ENCODE results near the gene ULBP3.

DNA sequence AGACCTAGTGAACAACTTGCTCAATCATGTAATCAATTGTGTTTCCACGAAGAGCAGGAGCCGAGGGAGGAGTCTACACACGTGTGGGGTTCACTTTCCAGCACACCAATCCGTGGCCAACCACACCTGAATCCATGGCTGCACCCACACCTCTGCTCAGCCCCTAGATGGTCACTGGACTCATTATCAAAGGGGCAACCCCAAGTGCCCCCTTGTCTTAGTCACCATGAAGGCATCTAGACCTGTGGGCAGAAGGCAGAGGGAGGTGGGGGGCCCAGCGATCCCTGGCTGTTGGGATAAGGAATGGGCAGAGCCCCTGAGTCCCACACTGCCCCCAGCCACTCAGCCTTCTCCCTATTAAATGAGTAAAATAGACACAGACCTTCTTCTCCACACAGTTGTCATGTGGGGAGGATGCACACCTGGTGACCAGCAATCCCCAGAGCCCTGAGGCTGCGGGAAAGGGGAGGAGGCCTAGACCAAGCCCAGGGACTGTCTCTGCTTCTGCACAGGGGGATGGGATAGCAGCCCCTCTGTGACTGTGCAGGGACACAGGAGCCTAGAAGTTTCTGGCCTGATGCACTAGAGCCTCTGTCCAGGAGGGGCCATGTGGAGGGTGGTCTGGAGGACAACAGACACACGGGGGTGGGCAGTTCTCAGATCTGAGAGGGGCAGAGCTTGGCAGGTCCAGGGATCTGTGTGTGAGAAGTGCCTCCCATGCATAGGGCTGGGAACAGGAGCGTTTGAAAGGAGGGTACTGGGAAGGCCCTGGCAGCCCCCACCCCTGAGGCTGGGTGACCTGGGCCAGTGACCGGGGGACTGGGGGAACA is 41.7 kb downstream of the ULBP3 start:
- TF ChIP-seq, protein P1, sequence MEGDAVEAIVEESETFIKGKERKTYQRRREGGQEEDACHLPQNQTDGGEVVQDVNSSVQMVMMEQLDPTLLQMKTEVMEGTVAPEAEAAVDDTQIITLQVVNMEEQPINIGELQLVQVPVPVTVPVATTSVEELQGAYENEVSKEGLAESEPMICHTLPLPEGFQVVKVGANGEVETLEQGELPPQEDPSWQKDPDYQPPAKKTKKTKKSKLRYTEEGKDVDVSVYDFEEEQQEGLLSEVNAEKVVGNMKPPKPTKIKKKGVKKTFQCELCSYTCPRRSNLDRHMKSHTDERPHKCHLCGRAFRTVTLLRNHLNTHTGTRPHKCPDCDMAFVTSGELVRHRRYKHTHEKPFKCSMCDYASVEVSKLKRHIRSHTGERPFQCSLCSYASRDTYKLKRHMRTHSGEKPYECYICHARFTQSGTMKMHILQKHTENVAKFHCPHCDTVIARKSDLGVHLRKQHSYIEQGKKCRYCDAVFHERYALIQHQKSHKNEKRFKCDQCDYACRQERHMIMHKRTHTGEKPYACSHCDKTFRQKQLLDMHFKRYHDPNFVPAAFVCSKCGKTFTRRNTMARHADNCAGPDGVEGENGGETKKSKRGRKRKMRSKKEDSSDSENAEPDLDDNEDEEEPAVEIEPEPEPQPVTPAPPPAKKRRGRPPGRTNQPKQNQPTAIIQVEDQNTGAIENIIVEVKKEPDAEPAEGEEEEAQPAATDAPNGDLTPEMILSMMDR (IDR thresholded peaks at IDR 0.05), result no peak
- no peak for TF ChIP-seq EZH2 (IDR thresholded peaks at IDR 0.05; ENCODE audit: borderline replicate concordance, insufficient read depth, low read depth, low read length, poor library complexity, severe bottlenecking)
